ENCODE data around the gene IMMP2L. TPM values are rescaled to one million over a fixed set of nuclear protein-coding genes. Genes with fewer than 3 reads are reported as not detected.
A peak's percentile ranks its signal among the peaks of the same experiment; 100 is the strongest.
"Not testable (repeated sequence)": the region's sequence is repeated elsewhere in the genome, so short reads cannot be mapped to it uniquely, and the experiment has no call there.

IMMP2L gene
- total RNA-seq, 1 experiment from 2014 or later: 13.6 TPM

- CTCF ChIA-PET: not testable (repeated sequence)
Measured at GRCh38 chr7:111251365-111251764, 310.9 kb downstream of the IMMP2L start.

GRCh38 chr7:111249807-111250206 is 312.5 kb downstream of the IMMP2L start:
- not testable (repeated sequence) for ATAC-seq

More at GRCh38 chr7:111251365-111251764, 310.9 kb downstream of the IMMP2L start:
- H3K27ac Mint-ChIP-seq; POLR2A ChIA-PET; H3K36me3 Mint-ChIP-seq; ATAC-seq; H3K27me3 Mint-ChIP-seq (ENCODE audit: low read depth); H3K4me3 Mint-ChIP-seq; DNase-seq (ENCODE audit: low spot score): not testable (repeated sequence)
- peaks cover 20% of the 10 kb centered on the region for H3K4me1 Mint-ChIP-seq
- peaks cover 14% of the 10 kb centered on the region for H3K9me3 Mint-ChIP-seq

GRCh38 chr7:111242141-111242755 is 320.0 kb downstream of the IMMP2L start:
- POLR2A ChIA-PET: no interaction called here
- H3K27me3 Mint-ChIP-seq (ENCODE audit: low read depth): no peaks in the 10 kb centered on the region
- ATAC-seq: no peak

More at GRCh38 chr7:111249807-111250206, 312.5 kb downstream of the IMMP2L start:
- CTCF ChIA-PET; DNase-seq (ENCODE audit: low spot score); H3K27me3 Mint-ChIP-seq (ENCODE audit: low read depth); POLR2A ChIA-PET; H3K36me3 Mint-ChIP-seq: not testable (repeated sequence)
- peak overlapping the region; percentile 13; the same call in 1 of the 2 replicates for H3K4me3 Mint-ChIP-seq
- peak overlapping the region; percentile 26; the same call in 1 of the 2 replicates for H3K27ac Mint-ChIP-seq
- H3K9me3 Mint-ChIP-seq: peaks cover 14% of the 10 kb centered on the region
- peaks cover 20% of the 10 kb centered on the region for H3K4me1 Mint-ChIP-seq

GRCh38 chr7:111240371-111240770 is 321.9 kb downstream of the IMMP2L start:
- ATAC-seq (no peak), DNase-seq (ENCODE audit: low spot score) (no peak)
- Mint-ChIP-seq H3K27me3 (ENCODE audit: low read depth) (no peaks in the 10 kb centered on the region), H3K4me3 (no peak overlapping the region), H3K36me3 (no peaks in the 10 kb centered on the region), H3K4me1 (peaks cover 25% of the 10 kb centered on the region), H3K9me3 (peaks cover 4% of the 10 kb centered on the region; the same call in 1 of the 2 replicates), H3K27ac (no peak overlapping the region)
- TF ChIP-seq ZBTB21 (CRISPR knock-in tag; IDR thresholded peaks at IDR 0.05; ENCODE audit: borderline replicate concordance) (no peak), ERG (CRISPR knock-in tag; IDR thresholded peaks at IDR 0.05) (no peak), EMX1 (CRISPR knock-in tag; IDR thresholded peaks at IDR 0.05) (no peak), E2F1 (CRISPR knock-in tag; IDR thresholded peaks at IDR 0.05) (no peak), ARID4B (CRISPR knock-in tag; IDR thresholded peaks at IDR 0.05; ENCODE audit: borderline replicate concordance) (no peak)
- ChIA-PET CTCF (no interaction called here), POLR2A (no interaction called here)

More at GRCh38 chr7:111242141-111242755, 320.0 kb downstream of the IMMP2L start:
- H3K4me3 Mint-ChIP-seq: no peak overlapping the region
- peaks cover 25% of the 10 kb centered on the region for H3K4me1 Mint-ChIP-seq
- TF ChIP-seq ATF2 (CRISPR knock-in tag; IDR thresholded peaks at IDR 0.05; ENCODE audit: borderline replicate concordance, low read depth) (no peak), TCF7 (CRISPR knock-in tag; IDR thresholded peaks at IDR 0.05; ENCODE audit: low read depth) (no peak), ZNF232 (CRISPR knock-in tag; IDR thresholded peaks at IDR 0.05) (no peak), CDX4 (CRISPR knock-in tag; IDR thresholded peaks at IDR 0.05; ENCODE audit: borderline replicate concordance) (no peak), ZNF671 (CRISPR knock-in tag; IDR thresholded peaks at IDR 0.05) (no peak)
- no peaks in the 10 kb centered on the region for H3K36me3 Mint-ChIP-seq
- CTCF ChIA-PET: no interaction called here
- H3K9me3 Mint-ChIP-seq: no peaks in the 10 kb centered on the region
- H3K27ac Mint-ChIP-seq: no peak overlapping the region
- DNase-seq (ENCODE audit: low spot score): no peak

Measured in WTC11 (cell line).